ENCODE results near the gene IFI16.
"Not testable (repeated sequence)": the region's sequence is repeated elsewhere in the genome, so short reads cannot be mapped to it uniquely, and the experiment has no call there.

The IFI16 gene

GRCh38 chr1:159030311-159030710 lies 20.6 kb downstream of the IFI16 start:
- DNase-seq (ENCODE audit: low spot score): no peak
- Histone ChIP-seq H3K4me3 (no peak overlapping the region), H3K27ac (no peak overlapping the region)
- TF ChIP-seq CTCF (IDR thresholded peaks at IDR 0.05): no peak

- H3K4me3 ChIP-seq: no peak overlapping the region
- H3K27ac ChIP-seq: peak overlapping the region in 1 of 2 donors; percentile 21
- no peak for TF ChIP-seq CTCF (IDR thresholded peaks at IDR 0.05)
- DNase-seq (ENCODE audit: low spot score): no peak
Measured at GRCh38 chr1:159030877-159031447, 21.3 kb downstream of the IFI16 start.

DNA sequence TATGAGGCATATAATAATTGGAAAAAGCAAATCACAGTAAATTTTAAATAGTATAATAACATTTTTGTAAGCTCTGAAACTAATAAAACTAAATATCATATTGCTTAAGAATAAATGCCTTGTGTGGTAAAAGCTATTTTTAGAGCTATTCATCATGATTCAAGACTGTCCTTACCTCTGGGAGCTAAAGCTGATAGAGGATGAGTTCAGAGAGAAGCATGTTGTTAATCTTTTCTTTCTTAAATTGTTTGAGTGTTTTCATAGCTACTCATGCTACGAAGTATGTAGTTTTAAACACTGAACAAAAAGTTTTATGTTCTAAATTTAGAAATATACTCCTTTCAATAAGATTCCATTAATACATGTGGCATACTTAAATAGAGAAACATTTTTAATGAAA lies 30.5 kb downstream of the IFI16 start:
- no peak for DNase-seq (ENCODE audit: low spot score)
- no peak for TF ChIP-seq CTCF (IDR thresholded peaks at IDR 0.05)
- no peak overlapping the region for H3K4me3 ChIP-seq
- no peak overlapping the region for H3K27ac ChIP-seq

- no peak overlapping the region for H3K4me3 ChIP-seq
- H3K27ac ChIP-seq: no peak overlapping the region
- DNase-seq (ENCODE audit: low spot score): no peak
- no peak for TF ChIP-seq CTCF (IDR thresholded peaks at IDR 0.05)
Measured at GRCh38 chr1:159040893-159041724, 31.4 kb downstream of the IFI16 start.

- not testable (repeated sequence) for H3K4me3 ChIP-seq; DNase-seq (ENCODE audit: low spot score); H3K27ac ChIP-seq
Measured at GRCh38 chr1:159046486-159046885, 36.8 kb downstream of the IFI16 start.

GRCh38 chr1:159051436-159051835 lies 41.7 kb downstream of the IFI16 start:
- DNase-seq (ENCODE audit: low spot score): no peak
- no peak overlapping the region for H3K27ac ChIP-seq
- H3K4me3 ChIP-seq: no peak overlapping the region
- no peak for TF ChIP-seq CTCF (IDR thresholded peaks at IDR 0.05)

GRCh38 chr1:159054427-159054826 lies 44.7 kb downstream of the IFI16 start:
- no peak for DNase-seq (ENCODE audit: low spot score)
- TF ChIP-seq CTCF (IDR thresholded peaks at IDR 0.05): no peak
- H3K4me3 ChIP-seq: no peak overlapping the region
- no peak overlapping the region for H3K27ac ChIP-seq

All from coronary artery (tissue), 2 donors.